ENCODE measurements around the gene EPHB2.

Gene EPHB2

GRCh38 chr1:22889213-22889827, 178.7 kb downstream of the EPHB2 start:
- DNase-seq: peak; percentile 42

DNA sequence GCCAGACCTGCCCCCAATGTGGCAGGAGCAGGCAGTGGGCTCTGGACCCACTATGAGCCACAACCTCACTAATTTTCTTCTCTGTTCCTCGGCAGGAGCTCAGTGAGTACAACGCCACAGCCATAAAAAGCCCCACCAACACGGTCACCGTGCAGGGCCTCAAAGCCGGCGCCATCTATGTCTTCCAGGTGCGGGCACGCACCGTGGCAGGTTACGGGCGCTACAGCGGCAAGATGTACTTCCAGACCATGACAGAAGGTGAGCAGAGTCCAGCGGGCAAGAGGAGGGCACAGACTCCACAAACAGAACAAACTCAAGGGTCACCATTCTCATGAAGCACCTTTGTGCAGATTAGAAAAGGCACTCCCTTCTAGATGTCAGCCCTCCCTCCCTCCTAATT, 182.2 kb downstream of the EPHB2 start:
- DNase-seq: no peak

- no peak for DNase-seq
Measured at GRCh38 chr1:22893292-22893691, 182.7 kb downstream of the EPHB2 start.

DNA sequence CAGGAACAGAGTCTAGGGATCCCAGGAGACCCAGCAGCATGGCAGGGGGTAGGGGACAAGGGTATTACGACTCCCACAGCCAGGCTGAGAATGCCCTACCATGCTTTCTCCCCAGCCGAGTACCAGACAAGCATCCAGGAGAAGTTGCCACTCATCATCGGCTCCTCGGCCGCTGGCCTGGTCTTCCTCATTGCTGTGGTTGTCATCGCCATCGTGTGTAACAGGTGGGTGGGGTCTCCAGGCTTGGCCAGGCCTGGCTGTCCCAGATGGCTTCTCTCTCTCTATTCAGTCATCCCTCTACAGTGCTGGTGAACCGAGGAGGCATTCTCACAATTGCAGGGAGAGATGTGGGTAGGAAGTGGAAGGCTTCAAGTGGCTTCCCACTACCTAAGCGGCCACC, 184.7 kb downstream of the EPHB2 start:
- DNase-seq: no peak

GRCh38 chr1:22896184-22896583, 185.5 kb downstream of the EPHB2 start:
- DNase-seq: no peak

GRCh38 chr1:22900451-22900850, 189.8 kb downstream of the EPHB2 start:
- no peak for DNase-seq

DNA sequence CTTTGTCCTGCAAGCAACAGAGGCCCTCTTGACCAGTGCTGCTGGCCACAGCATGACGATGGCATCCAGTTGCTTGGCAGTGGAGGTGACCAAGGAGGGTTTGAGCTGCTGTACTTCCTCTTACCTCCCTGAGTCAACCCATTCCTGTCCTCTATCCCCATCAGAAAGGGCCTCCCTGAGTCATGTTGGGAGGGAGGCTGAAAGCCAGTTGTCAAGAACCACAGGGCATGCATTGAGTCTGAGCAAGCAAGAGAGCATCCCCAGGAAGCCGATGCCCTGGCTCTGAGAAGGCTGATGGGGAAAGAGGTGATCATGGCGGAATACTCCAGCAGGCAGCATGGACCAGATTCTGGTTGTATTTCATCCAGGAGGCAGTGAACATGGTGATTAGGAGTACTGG, 192.5 kb downstream of the EPHB2 start:
- no peak for DNase-seq

- no peak for DNase-seq
Measured at GRCh38 chr1:22906968-22907367, 196.3 kb downstream of the EPHB2 start.

DNA sequence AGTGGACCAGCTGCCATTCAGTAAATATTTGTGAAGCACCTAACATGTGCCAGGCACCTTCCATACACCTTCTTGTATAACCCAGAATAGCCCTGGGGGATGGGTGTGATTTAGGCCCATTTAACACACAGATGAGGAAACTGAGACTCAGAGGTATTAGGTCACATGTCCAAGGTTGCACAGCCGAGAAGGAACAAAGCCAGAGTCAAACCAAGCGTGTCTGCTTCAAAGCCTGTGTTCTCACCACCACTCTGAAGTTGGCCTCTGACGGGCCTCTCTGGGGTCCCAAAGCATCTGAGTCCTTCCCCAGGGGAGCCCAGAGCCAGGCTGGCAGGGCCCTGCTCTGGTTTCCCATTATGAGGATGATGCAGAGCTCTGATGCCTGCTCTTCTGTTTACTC, 196.9 kb downstream of the EPHB2 start:
- no peak for DNase-seq

- no peak for DNase-seq
Measured at GRCh38 chr1:22908880-22909426, 198.3 kb downstream of the EPHB2 start.

DNA sequence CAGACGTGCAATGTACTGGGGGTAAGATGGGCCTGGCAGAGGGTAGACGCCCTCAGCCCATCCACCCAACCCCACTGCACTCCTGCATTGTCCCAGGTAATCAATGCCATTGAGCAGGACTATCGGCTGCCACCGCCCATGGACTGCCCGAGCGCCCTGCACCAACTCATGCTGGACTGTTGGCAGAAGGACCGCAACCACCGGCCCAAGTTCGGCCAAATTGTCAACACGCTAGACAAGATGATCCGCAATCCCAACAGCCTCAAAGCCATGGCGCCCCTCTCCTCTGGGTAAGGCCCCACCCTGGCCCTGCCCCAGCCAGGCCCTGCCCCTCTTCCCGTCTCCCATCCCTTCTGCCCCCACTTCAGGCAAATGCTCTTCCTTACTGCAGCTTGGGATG, 199.6 kb downstream of the EPHB2 start:
- DNase-seq: no peak

- DNase-seq: no peak
Measured at GRCh38 chr1:22910986-22911651, 200.5 kb downstream of the EPHB2 start.

DNA sequence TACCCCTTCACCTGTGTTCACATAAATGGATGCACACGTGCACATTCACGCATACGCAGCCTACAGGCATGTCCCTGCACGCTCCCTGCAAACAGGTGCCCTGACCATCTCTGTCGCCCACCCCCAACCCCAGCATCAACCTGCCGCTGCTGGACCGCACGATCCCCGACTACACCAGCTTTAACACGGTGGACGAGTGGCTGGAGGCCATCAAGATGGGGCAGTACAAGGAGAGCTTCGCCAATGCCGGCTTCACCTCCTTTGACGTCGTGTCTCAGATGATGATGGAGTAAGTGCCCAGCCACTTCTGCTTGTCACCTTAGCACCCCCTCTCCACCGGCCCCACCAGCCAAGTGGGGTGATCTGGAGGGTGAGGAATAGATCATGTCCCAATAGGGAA, 201.7 kb downstream of the EPHB2 start:
- DNase-seq: no peak

GRCh38 chr1:22913421-22914141, 202.9 kb downstream of the EPHB2 start:
- no peak for DNase-seq

- no peak for DNase-seq
Measured at GRCh38 chr1:22914156-22914555, 203.5 kb downstream of the EPHB2 start.

GRCh38 chr1:22914633-22915217, 204.1 kb downstream of the EPHB2 start:
- DNase-seq: no peak

GRCh38 chr1:22915231-22915630, 204.6 kb downstream of the EPHB2 start:
- no peak for DNase-seq

DNA sequence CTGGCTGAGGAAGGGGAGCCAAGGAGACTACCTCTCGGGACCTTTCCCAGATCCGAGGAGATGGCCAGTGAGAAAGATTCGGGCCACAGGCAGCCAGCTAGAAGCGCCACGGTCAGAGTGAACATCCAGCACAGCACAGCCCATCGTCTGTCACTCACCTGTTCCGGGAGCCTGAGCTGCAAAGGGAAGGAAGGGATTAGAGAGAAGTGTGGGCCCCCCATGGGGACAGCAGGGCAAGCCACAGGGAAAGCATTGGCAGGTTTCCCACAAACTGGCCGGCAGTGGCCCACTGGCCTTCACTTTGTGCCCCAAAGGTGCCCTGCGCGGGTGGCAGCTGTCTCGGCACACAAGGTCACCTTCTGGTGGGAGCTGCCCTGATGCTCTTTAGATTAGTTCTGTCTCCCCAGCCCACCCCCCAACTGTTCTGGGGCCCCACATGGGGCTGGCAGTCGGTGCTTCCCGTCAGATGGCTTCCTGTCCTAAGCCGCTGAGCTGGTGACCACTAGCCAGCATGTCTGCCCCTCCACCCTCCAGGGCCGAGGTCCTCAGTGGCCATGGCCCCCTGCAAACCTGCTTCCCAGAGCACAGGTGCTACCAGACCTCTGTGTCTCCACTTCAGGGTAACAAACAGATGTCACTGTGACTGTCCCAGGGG, 205.3 kb downstream of the EPHB2 start:
- DNase-seq: peak; percentile 47

- peak; percentile 79 for DNase-seq
Measured at GRCh38 chr1:22916471-22916820, 205.8 kb downstream of the EPHB2 start.

DNA sequence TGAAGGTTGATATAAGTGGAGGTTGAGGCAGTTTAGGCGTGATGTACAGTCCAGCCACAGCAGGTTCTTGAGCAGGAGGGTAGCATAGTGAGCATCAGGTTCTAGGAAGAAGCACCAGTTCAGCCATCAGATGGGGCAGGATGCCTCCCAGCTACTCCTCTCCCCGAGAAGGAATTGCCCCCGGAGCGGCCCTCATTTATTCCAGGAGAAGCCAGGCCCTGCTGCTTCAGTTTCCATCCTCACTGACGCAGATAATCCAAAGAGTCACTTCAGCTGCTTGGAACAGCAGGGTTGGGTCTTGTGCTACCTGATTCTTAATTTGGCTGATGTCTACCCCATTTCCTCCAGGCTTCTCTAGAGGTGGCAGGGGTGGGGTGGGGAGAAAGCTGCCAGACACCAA, 207.3 kb downstream of the EPHB2 start:
- no peak for DNase-seq

GRCh38 chr1:22918644-22919043, 208.0 kb downstream of the EPHB2 start:
- DNase-seq: peak; percentile 23

DNA sequence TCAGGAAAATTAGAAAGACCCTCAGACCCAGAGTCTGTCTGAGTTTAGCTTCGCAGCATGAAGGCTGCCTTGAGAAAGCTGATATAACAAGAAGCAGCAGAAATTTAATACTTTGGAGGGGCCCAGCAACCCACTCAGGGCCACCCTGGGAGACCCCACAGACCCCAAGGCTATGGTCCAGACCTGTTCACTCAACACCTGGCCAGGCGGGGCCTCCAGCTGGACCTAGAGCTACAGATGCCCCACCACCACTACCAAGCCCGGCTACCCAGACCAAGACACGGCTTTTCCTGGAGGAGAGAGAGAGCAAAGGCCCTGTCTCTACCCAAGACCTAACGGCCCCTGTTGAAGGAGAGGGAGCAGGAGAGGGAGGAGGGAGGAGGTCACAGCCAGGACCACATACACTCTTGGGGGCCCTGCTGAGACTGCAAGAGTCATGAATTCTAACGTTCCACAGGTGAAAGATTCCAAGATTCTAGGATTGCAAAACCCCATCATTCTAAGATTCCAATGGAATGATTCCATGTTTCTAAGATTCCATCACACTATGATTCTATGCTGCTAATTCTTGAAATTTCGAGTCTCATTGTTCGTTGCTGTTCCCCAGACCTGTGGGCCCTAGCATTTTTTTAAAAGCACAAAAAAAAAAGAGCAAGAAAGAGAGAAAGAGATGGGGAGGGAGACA, 208.8 kb downstream of the EPHB2 start:
- no peak for DNase-seq

All from NCI-H69 (cell line).